Measurements from ENCODE around the gene IGSF3. TPM values are rescaled to one million over a fixed set of nuclear protein-coding genes. Genes with fewer than 3 reads are reported as not detected.
A peak's percentile ranks its signal among the peaks of the same experiment; 100 is the strongest.

Gene IGSF3
- total RNA-seq, 1 experiment from 2014 or later = 32.4 TPM

DNA sequence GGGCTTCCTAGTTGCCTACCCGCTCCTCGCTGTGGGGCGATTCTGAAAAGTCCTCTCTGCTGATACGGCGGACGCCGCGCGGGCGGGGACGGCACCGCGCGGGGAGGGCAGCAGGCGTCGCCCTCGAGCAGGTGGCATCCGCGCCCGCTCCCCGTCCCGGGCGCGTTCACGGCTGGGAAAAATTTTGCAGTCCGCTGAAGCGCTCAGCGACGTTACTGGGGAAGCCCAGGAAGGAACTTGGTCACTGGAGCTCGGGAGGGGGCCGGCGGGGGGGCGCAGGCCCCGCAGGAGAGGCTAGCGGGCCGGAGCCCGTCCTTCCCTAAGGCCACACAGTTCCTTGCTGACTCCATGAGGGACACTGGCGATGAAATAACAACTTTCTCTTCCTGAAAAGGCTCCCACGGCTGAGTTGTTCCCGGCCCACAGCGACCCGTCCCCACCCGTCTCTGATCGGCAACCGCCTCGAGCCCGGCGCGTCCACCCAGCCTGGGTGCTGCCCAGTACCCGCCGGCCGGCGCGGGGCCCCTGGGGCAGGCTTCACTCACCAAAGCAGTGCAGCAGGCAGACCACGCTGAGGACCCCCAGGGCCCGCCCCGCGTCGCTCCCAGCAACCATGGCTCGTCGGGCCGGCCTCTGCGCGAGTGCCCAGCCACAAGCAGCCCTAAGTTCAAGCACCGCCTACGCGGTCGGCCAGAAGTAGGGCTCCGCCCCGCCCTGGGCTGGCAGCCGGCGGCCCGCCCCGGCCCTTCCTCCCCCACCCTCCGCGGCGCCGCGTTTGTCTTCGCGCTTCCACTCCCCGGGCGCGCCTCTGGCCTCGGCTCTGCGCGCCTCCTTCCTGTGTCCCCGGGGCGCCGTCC lies 96.9 kb downstream of the IGSF3 start, which contains the start of gene CD58 (continued):
- TF ChIP-seq, protein P1, sequence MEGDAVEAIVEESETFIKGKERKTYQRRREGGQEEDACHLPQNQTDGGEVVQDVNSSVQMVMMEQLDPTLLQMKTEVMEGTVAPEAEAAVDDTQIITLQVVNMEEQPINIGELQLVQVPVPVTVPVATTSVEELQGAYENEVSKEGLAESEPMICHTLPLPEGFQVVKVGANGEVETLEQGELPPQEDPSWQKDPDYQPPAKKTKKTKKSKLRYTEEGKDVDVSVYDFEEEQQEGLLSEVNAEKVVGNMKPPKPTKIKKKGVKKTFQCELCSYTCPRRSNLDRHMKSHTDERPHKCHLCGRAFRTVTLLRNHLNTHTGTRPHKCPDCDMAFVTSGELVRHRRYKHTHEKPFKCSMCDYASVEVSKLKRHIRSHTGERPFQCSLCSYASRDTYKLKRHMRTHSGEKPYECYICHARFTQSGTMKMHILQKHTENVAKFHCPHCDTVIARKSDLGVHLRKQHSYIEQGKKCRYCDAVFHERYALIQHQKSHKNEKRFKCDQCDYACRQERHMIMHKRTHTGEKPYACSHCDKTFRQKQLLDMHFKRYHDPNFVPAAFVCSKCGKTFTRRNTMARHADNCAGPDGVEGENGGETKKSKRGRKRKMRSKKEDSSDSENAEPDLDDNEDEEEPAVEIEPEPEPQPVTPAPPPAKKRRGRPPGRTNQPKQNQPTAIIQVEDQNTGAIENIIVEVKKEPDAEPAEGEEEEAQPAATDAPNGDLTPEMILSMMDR (IDR thresholded peaks at IDR 0.05) = 0 out of 2 replicates have a peak, but pooled peaks have one; percentile 37
- TF ChIP-seq, protein P2, sequence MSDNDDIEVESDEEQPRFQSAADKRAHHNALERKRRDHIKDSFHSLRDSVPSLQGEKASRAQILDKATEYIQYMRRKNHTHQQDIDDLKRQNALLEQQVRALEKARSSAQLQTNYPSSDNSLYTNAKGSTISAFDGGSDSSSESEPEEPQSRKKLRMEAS (CRISPR knock-in tag; IDR thresholded peaks at IDR 0.05) = peak; percentile 58; the same call in 1 of the 2 replicates
- TF ChIP-seq HMGXB4 (CRISPR knock-in tag; IDR thresholded peaks at IDR 0.05) (peak; percentile 74), E2F5 (CRISPR knock-in tag; IDR thresholded peaks at IDR 0.05) (peak; percentile 31; the same call in 1 of the 2 replicates)
- TF ChIP-seq, protein P3, sequence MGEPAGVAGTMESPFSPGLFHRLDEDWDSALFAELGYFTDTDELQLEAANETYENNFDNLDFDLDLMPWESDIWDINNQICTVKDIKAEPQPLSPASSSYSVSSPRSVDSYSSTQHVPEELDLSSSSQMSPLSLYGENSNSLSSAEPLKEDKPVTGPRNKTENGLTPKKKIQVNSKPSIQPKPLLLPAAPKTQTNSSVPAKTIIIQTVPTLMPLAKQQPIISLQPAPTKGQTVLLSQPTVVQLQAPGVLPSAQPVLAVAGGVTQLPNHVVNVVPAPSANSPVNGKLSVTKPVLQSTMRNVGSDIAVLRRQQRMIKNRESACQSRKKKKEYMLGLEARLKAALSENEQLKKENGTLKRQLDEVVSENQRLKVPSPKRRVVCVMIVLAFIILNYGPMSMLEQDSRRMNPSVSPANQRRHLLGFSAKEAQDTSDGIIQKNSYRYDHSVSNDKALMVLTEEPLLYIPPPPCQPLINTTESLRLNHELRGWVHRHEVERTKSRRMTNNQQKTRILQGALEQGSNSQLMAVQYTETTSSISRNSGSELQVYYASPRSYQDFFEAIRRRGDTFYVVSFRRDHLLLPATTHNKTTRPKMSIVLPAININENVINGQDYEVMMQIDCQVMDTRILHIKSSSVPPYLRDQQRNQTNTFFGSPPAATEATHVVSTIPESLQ (CRISPR knock-in tag; IDR thresholded peaks at IDR 0.05) = no peak

- no peak for ATAC-seq
- POLR2A ChIA-PET = no interaction called here
- Mint-ChIP-seq H3K36me3 (peaks cover 2% of the 10 kb centered on the region; the same call in 1 of the 2 replicates), H3K27ac (0 out of 2 replicates have a peak overlapping the region, but pooled peaks have one; percentile 15), H3K4me3 (peak overlapping the region; percentile 70), H3K27me3 (ENCODE audit: low read depth) (peaks cover 19% of the 10 kb centered on the region), H3K9me3 (peaks cover 3% of the 10 kb centered on the region; the same call in 1 of the 2 replicates), H3K4me1 (peaks cover 50% of the 10 kb centered on the region)
- no peak for DNase-seq (ENCODE audit: low spot score)
- TF ChIP-seq, protein P4, sequence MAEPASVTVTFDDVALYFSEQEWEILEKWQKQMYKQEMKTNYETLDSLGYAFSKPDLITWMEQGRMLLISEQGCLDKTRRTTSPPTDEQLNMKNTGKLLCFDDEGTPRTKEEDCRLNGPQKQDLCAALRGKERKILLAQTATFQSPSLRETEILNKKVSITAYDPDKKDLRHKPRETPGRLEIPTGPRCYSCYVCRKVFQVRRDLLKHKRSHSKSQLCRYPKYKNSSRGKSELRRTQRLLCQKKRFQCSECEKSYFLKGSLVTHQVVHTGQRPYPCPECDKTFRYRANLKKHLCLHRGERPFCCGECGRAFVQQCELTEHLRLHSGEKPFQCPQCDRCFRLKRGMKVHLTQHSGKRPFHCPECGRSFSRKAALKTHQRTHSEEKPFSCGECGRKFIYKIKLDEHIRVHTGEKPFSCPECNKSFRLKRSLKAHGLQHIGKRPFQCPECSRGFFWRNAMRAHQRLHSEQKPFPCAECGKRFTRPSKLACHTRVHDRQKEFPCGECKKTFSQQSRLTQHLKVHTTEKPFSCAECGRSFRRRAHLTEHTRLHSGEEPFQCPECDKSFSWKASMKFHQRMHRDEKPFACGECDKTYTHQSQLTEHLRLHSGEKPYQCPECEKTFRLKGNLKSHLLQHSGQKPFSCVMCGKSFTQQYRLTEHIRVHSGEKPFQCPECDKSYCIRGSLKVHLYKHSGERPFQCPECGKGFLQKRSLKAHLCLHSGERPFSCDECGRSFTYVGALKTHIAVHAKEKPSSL (CRISPR knock-in tag; conservative IDR thresholded peaks at IDR 0.05) = no peak
- TF ChIP-seq MYBL2 (CRISPR knock-in tag; IDR thresholded peaks at IDR 0.05) (no peak), E2F4 (CRISPR knock-in tag; IDR thresholded peaks at IDR 0.05; ENCODE audit: borderline replicate concordance, low read depth) (no peak)
- TF ChIP-seq, protein P5, sequence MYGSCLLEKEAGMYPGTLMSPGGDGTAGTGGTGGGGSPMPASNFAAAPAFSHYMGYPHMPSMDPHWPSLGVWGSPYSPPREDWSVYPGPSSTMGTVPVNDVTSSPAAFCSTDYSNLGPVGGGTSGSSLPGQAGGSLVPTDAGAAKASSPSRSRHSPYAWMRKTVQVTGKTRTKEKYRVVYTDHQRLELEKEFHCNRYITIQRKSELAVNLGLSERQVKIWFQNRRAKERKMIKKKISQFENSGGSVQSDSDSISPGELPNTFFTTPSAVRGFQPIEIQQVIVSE (CRISPR knock-in tag; IDR thresholded peaks at IDR 0.05; ENCODE audit: borderline replicate concordance) = no peak
- TF ChIP-seq, protein P6, sequence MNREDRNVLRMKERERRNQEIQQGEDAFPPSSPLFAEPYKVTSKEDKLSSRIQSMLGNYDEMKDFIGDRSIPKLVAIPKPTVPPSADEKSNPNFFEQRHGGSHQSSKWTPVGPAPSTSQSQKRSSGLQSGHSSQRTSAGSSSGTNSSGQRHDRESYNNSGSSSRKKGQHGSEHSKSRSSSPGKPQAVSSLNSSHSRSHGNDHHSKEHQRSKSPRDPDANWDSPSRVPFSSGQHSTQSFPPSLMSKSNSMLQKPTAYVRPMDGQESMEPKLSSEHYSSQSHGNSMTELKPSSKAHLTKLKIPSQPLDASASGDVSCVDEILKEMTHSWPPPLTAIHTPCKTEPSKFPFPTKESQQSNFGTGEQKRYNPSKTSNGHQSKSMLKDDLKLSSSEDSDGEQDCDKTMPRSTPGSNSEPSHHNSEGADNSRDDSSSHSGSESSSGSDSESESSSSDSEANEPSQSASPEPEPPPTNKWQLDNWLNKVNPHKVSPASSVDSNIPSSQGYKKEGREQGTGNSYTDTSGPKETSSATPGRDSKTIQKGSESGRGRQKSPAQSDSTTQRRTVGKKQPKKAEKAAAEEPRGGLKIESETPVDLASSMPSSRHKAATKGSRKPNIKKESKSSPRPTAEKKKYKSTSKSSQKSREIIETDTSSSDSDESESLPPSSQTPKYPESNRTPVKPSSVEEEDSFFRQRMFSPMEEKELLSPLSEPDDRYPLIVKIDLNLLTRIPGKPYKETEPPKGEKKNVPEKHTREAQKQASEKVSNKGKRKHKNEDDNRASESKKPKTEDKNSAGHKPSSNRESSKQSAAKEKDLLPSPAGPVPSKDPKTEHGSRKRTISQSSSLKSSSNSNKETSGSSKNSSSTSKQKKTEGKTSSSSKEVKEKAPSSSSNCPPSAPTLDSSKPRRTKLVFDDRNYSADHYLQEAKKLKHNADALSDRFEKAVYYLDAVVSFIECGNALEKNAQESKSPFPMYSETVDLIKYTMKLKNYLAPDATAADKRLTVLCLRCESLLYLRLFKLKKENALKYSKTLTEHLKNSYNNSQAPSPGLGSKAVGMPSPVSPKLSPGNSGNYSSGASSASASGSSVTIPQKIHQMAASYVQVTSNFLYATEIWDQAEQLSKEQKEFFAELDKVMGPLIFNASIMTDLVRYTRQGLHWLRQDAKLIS (CRISPR knock-in tag; IDR thresholded peaks at IDR 0.05; ENCODE audit: borderline replicate concordance) = no peak
- CTCF ChIA-PET = interaction anchor here (1.6 kb wide), 1 partner anchor 98 kb away, joined by 5 read pairs; the partner anchor contains the start of gene IGSF3
Measured at GRCh38 chr1:116569776-116570357, 97.7 kb downstream of the IGSF3 start.

All from WTC11 (cell line).